ENCODE data around the gene AGAP1. TPM values are rescaled to one million over a fixed set of nuclear protein-coding genes. Genes with fewer than 3 reads are reported as not detected.

Gene AGAP1
- total and polyA plus RNA-seq, 4 donors, result 2.0 to 8.5 (median 5.4) TPM

DNA sequence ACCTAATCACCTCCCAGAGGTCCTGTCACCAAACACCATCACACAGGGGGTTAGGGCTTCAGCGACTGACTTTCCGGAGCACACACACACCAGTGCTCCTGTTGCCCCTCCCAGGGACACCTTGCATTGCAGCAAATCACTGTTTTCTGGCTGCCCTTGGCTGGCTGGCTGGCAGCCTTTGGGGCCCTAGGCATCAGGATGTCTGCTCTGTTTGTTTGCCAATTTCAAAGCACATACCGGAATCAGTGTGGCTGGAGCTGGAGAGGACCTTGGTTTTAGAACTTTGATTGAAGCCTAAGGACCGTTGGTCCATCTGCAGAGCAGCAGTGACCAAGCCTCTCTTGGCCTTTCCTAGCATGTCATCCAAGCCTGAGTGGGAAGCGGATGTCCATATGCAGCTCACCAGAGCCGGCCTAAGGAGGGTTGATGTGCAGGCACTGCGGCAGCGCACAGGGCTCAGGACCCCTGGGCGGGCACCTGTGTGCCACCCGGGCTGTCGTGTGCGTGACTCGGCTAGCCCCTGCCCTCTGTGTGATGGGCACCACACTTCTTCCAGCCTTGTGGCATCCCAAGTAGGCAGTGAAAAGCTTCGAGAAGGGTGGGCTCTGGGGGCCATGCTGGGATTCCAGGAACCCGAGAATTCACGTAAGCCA, 612.2 kb downstream of the AGAP1 start:
- Histone ChIP-seq H3K9ac (ENCODE audit: low read depth in 1 of 2, low read length in 2 of 2) (no peak overlapping the region), H3K9me3 (ENCODE audit: control insufficient read depth in 4 of 4, low read length in 3 of 4) (no peaks in the 10 kb centered on the region), H3K36me3 (ENCODE audit: control insufficient read depth in 4 of 4, insufficient read depth in 3 of 4, low read depth in 1 of 4, low read length in 3 of 4) (no peaks in the 10 kb centered on the region), H3K4me3 (ENCODE audit: low read depth in 1 of 3, low read length in 3 of 3) (no peak overlapping the region), H3K4me1 (ENCODE audit: control insufficient read depth in 4 of 4, insufficient read depth in 4 of 4, low read length in 3 of 4) (no peaks in the 10 kb centered on the region), H3K27ac (ENCODE audit: low read depth in 1 of 2, low read length in 2 of 2) (no peak overlapping the region), H3K27me3 (ENCODE audit: control insufficient read depth in 4 of 4, insufficient read depth in 4 of 4, low read length in 3 of 4) (no peaks in the 10 kb centered on the region)
- no peak for DNase-seq (ENCODE audit: low spot score)
- TF ChIP-seq, protein P1, sequence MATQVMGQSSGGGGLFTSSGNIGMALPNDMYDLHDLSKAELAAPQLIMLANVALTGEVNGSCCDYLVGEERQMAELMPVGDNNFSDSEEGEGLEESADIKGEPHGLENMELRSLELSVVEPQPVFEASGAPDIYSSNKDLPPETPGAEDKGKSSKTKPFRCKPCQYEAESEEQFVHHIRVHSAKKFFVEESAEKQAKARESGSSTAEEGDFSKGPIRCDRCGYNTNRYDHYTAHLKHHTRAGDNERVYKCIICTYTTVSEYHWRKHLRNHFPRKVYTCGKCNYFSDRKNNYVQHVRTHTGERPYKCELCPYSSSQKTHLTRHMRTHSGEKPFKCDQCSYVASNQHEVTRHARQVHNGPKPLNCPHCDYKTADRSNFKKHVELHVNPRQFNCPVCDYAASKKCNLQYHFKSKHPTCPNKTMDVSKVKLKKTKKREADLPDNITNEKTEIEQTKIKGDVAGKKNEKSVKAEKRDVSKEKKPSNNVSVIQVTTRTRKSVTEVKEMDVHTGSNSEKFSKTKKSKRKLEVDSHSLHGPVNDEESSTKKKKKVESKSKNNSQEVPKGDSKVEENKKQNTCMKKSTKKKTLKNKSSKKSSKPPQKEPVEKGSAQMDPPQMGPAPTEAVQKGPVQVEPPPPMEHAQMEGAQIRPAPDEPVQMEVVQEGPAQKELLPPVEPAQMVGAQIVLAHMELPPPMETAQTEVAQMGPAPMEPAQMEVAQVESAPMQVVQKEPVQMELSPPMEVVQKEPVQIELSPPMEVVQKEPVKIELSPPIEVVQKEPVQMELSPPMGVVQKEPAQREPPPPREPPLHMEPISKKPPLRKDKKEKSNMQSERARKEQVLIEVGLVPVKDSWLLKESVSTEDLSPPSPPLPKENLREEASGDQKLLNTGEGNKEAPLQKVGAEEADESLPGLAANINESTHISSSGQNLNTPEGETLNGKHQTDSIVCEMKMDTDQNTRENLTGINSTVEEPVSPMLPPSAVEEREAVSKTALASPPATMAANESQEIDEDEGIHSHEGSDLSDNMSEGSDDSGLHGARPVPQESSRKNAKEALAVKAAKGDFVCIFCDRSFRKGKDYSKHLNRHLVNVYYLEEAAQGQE (IDR thresholded peaks at IDR 0.05), result no peak
- TF ChIP-seq JUND (IDR thresholded peaks at IDR 0.05) (no peak), TAF1 (conservative IDR thresholded peaks at IDR 0.05) (no peak), FOXA2 (IDR thresholded peaks at IDR 0.05) (no peak), YY1 (IDR thresholded peaks at IDR 0.05) (no peak)
- TF ChIP-seq, protein P2, sequence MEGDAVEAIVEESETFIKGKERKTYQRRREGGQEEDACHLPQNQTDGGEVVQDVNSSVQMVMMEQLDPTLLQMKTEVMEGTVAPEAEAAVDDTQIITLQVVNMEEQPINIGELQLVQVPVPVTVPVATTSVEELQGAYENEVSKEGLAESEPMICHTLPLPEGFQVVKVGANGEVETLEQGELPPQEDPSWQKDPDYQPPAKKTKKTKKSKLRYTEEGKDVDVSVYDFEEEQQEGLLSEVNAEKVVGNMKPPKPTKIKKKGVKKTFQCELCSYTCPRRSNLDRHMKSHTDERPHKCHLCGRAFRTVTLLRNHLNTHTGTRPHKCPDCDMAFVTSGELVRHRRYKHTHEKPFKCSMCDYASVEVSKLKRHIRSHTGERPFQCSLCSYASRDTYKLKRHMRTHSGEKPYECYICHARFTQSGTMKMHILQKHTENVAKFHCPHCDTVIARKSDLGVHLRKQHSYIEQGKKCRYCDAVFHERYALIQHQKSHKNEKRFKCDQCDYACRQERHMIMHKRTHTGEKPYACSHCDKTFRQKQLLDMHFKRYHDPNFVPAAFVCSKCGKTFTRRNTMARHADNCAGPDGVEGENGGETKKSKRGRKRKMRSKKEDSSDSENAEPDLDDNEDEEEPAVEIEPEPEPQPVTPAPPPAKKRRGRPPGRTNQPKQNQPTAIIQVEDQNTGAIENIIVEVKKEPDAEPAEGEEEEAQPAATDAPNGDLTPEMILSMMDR (IDR thresholded peaks at IDR 0.05; ENCODE audit: low read depth, low read length, missing input control), result no peak
- TF ChIP-seq, protein P3, sequence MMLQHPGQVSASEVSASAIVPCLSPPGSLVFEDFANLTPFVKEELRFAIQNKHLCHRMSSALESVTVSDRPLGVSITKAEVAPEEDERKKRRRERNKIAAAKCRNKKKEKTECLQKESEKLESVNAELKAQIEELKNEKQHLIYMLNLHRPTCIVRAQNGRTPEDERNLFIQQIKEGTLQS (IDR thresholded peaks at IDR 0.05), result no peak
- WGBS, result 95% methylated on average over 16 of the region's 16 CpGs

DNA sequence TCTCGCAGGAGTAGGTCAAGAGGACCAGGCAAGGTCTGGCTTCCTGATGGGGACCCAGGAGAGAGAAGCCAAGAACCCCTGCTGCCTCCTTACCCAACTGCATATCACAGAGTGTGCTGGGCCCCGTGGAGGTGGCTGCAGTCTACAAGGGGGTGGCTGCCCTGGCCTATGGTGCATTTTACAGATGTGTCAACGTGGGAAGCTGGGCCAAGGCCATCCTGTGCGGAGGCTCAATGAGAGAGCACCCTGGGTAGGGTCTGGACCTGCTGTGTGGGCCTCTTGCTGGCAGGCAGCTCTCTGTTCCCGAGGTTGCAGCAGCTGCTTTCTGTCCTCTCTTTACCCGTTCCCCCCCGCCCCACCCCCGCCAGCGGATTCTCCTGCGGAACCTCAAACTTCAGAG, 612.9 kb downstream of the AGAP1 start:
- Histone ChIP-seq H3K36me3 (ENCODE audit: control insufficient read depth in 4 of 4, insufficient read depth in 3 of 4, low read depth in 1 of 4, low read length in 3 of 4) (no peaks in the 10 kb centered on the region), H3K4me1 (ENCODE audit: control insufficient read depth in 4 of 4, insufficient read depth in 4 of 4, low read length in 3 of 4) (no peaks in the 10 kb centered on the region), H3K27me3 (ENCODE audit: control insufficient read depth in 4 of 4, insufficient read depth in 4 of 4, low read length in 3 of 4) (no peaks in the 10 kb centered on the region), H3K9me3 (ENCODE audit: control insufficient read depth in 4 of 4, low read length in 3 of 4) (no peaks in the 10 kb centered on the region), H3K9ac (ENCODE audit: low read depth in 1 of 2, low read length in 2 of 2) (no peak overlapping the region), H3K4me3 (ENCODE audit: low read depth in 1 of 3, low read length in 3 of 3) (no peak overlapping the region), H3K27ac (ENCODE audit: low read depth in 1 of 2, low read length in 2 of 2) (no peak overlapping the region)
- TF ChIP-seq RAD21 (IDR thresholded peaks at IDR 0.05) (no peak), GABPA (IDR thresholded peaks at IDR 0.05 in 1 of 2, conservative IDR thresholded peaks at IDR 0.05 in 1 of 2) (no peak), FOXA2 (IDR thresholded peaks at IDR 0.05) (no peak), SP1 (IDR thresholded peaks at IDR 0.05) (no peak), FOXA1 (IDR thresholded peaks at IDR 0.05) (no peak), NR2F2 (IDR thresholded peaks at IDR 0.05) (no peak), HNF4A (conservative IDR thresholded peaks at IDR 0.05) (no peak), EGR1 (IDR thresholded peaks at IDR 0.05; ENCODE audit: low read depth in 2 of 2) (no peak)
- TF ChIP-seq, protein P4, sequence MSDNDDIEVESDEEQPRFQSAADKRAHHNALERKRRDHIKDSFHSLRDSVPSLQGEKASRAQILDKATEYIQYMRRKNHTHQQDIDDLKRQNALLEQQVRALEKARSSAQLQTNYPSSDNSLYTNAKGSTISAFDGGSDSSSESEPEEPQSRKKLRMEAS (IDR thresholded peaks at IDR 0.05), result no peak
- WGBS, result 92% methylated on average over 10 of the region's 10 CpGs
- no peak for DNase-seq (ENCODE audit: low spot score)

Data from liver (tissue), 9 donors.